Posterior vena cava (tissue), 2 donors: ENCODE results near the gene SLC25A38. TPM values are rescaled to one million over a fixed set of nuclear protein-coding genes. Genes with fewer than 3 reads are reported as not detected.
A peak's percentile ranks its signal among the peaks of the same experiment; 100 is the strongest.
"Not testable (repeated sequence)": the region's sequence is repeated elsewhere in the genome, so short reads cannot be mapped to it uniquely, and the experiment has no call there.

ENCODE experiments used
- DNase-seq: peaks from one replicate; pipeline ENCODE4 v3.0.0-alpha.2; 2020; ENCODE audit warnings: low spot score
- intact Hi-C, 2 donors: fragments of 100-400 bp; cut with DNase I; formaldehyde crosslinking; loops; one replicate each; pipeline versions ENCODE4 v1.14.1 to v1.14.2; 2022 to 2023
- total RNA-seq, 2 donors: library from RNA; stranded (reverse); fragmentation: NEBNext Ultra II Directional; extraction: Animal tissue kit (Norgen Biotek cat#: 25700); gene quantifications; one replicate each; pipeline ENCODE4 v1.2.1, GENCODE V29; 2021
- donor health status: DM: yes; HTN: yes; CAD: no.
- donor health status: DM: yes; HTN: yes; CAD: no.

The SLC25A38 gene
- total RNA-seq, 2 donors from 2014 or later, result 14.3 to 14.9 TPM

DNA sequence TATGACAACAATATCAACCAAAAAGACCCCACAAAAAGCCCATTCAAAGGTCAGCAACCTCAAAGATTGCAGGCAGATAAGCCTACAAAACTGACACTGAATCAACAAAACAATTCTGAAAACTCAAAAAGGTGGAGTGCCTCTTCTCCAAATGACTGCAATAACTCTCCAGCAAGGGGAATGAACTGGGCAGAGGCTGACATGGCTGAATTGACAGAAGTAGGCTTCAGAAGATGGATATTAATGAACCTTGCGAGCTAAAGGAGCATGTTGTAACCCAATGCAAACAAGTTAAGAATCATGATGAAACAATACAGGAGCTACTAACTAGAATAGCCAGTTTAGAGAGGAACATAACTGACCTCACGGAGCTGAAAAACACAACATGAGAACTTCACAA lies 20.4 kb upstream of the SLC25A38 start:
- DNase-seq, result no peak
- intact Hi-C loops, result no loop called here

DNA sequence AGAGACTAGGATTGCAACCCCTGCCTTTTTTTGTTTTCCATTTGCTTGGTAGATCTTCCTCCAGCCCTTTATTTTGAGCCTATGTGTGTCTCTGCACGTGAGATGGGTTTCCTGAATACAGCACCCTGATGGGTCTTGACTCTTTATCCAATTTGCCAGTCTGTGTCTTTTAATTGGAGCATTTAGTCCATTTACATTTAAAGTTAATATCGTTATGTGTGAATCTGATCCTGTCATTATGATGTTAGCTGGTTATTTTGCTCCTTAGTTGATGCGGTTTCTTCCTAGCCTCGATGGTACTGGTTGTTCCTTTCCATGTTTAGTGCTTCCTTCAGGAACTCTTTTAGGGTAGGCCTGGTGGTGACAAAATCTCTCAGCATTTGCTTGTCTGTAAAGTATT lies 12.7 kb upstream of the SLC25A38 start:
- intact Hi-C loops, DNase-seq: not testable (repeated sequence)

DNA sequence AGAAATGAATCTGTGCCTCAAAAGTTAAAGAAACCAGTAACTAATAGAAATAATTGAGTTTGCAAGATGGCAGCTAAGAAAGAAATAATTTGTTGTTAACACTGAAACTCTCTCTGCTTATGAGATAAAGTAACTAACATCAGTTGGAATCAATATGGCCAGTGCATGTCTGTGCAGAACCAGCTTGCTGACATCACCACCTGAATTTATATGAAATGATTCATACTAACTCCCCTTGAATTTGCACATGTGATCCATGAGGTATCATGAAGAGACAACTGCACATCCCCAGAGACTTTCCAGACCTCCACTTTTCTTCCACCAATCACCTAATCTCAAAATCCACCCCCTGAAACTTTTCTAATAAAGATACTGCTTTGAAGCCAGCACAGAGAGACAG lies 10.3 kb upstream of the SLC25A38 start:
- no peak for DNase-seq

DNA sequence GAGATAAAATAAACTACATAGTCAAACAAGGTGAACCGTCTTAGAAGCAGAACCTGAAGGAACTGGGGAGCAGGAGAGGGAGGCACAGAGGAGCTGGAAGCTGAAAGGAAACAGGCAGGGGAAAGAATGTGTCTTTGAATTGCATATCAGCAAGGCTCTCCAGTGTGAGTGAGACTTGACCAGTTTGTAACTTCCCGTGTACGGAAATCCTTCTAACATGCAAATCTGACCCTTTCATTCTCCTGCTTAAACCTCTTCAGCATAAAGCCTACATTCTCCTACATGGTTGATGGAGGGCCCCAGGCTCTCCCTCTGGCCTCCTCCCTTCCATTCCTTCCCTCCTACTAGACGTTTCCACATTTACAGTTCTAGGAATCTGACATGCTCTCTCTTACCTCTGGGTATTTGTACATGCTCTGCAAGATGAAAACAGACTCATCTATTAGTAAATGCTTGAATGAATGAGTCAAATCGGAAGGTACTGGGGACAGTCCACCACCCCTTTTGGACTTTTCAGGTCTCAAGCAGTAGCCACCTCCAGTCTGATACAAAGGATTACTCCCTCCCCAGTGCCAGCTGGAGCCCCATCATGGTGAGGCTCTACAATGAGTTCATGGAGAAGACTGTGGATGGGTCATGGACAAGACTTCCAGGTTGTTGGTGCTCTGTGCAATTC lies 6.1 kb upstream of the SLC25A38 start:
- intact Hi-C loops, result no loop called here
- no peak for DNase-seq

More for the DNA sequence above, 10.3 kb upstream of the SLC25A38 start:
- intact Hi-C loops, result no loop called here

DNA sequence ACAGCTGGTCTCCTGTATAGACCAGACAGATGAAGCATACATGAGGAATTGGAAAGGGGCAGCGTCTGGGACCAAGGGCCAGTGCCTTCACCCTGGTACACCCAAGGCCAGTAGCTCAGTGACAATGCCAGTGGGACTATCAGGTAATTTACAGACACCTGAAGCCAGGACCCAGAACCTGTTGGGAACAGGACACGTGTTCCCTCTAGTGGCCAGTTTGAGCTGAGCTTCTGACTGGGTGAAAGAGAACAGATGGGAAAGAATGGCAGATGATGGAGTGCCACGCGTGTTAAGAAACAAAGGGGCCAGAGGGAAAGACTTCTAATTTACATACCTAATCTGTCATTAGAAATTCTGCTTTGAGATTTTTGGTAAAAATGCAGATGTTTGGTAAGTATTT lies 5.1 kb upstream of the SLC25A38 start:
- intact Hi-C loops, result no loop called here
- DNase-seq, result no peak

DNA sequence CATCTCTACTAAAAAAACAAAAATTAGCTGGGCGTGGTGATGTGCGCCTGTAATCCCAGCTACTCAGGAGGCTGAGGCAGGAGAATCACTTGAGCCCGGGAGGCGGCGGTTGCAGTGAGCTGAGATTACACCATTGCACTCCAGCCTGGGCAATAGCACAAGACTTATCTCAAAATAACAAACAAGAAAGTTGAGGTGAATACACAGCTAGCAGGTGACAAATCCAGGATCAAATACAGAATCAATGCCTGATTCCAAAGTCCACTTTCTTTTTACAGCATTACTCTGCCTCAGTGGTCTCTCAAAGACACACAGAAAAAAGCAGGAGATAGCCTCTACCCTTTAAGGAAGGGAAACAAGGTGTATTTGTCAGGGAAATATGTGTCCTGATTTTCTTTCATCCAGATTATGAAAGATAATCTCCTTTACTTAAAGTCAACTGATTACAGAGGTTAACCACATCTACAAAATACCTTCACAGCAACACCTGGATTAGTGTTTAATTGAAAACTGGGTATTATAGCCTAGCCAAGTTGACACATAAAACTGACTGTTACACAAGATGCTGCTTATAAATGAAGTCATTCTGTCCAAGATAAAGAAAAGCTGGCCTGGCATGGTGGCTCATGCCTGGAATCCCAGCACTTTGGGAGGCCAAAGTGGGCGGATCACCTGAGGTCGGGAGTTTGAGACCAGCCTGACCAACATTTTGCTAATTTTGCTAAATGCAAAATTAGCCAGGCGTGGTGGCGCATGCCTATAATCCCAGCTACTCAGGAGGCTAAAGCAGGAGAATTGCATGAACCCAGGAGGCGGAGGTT lies 4.0 kb upstream of the SLC25A38 start:
- DNase-seq, result no peak
- intact Hi-C loops, result no loop called here

DNA sequence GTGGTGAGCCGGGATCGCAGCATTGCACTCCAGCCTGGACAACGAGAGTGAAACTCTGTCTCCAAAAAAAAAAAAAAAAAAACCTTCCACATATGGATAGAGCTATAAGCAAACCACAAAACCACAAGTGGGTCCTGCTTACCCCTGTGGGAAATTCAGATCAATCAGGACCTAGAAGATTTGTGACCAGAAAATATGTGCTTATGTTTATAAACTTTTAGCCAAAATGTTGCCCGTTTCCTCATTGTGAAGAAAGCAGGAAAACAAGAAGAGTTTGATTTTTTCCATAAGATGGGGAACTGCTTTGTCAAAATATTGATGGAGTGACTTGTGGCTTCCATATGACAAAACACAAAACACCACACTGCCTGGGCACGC lies 3.4 kb upstream of the SLC25A38 start:
- intact Hi-C loops, result loop anchor here (10.0 kb wide), 2 partner anchors 175 to 1275 kb away; no protein-coding TSS in a partner anchor
- DNase-seq, result no peak

DNA sequence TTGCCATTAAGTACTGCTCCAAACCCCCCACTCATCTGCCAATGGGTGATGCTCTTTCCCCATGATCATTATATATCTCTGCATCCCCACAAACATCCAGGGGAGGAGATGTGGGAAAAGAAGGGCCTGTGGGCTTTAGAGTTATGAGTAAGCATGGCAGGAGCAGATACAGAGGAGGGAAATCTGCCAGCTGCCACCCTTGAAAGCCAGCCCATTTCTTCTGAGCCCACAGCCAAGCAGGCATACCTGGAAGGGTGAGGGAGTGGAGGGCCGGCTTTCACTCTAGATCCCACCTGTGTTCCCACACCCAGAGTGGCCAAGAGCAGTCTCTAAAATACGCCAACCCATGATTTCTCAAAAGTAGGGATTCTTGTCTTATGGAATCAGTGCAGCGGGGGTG lies 1.7 kb upstream of the SLC25A38 start:
- no peak for DNase-seq
- intact Hi-C loops, result loop anchor here (10.0 kb wide), 2 partner anchors 177 to 1277 kb away; no protein-coding TSS in a partner anchor

DNA sequence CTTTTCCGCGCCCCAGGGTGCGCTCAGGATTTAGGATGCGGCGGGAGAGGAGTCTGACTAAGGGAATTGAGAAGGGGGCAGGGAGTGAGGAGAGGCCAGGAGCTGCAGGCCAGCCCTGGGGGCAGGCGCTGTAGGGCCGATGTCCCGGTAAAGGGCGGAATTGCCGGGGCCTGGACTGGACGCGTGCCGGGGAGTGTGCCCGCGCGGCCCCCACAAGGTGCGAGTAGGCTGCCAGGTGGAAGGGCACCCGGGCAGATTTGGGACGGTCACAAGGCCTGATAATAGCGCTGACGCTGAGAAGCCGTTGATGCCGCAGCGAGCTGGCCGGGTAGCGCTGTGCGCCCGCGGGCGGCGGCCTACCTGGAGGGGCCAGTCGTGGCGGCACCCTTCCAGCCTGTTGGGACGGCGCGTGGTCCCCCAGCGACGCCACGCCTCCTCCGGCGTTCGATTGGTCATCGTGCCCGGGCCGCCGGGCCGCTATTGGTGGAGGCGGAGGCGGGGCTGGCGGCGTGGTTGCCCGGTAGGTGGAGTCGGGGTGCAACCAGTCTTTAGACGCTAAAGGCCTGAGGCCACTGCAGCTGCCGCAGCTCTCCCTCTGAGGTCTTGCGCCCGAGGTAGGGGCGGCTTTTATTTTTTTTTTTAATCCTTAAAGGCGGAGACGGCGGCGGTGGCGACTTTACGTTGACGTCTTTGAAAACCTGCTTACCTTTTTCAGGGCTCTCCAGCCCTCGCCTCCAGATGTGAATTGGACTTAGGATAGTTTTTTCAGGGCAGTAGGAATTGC lies 903 bp downstream of the SLC25A38 start:
- peak; percentile 99 for DNase-seq
- intact Hi-C loops, result loop anchor here (10.0 kb wide), 2 partner anchors 179 to 1279 kb away; no protein-coding TSS in a partner anchor

DNA sequence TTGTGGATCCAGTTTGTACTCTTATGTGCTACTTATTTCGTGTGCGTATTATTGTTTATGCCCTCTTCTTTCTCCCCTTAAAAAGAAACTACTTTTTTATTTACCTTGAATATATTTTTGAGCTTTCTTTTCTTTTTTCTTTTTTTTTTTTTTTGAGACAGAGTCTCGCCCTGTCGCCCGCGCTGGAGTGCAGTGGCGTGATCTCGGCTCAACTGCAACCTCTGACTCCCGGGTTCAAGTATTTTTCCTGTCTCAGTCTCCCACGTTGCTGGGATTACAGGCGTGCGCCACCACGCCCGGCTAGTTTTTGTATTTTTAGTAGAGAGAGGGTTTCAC lies 1.5 kb downstream of the SLC25A38 start:
- no peak for DNase-seq
- intact Hi-C loops, result loop anchor here (10.0 kb wide), 2 partner anchors 180 to 1280 kb away; no protein-coding TSS in a partner anchor

DNA sequence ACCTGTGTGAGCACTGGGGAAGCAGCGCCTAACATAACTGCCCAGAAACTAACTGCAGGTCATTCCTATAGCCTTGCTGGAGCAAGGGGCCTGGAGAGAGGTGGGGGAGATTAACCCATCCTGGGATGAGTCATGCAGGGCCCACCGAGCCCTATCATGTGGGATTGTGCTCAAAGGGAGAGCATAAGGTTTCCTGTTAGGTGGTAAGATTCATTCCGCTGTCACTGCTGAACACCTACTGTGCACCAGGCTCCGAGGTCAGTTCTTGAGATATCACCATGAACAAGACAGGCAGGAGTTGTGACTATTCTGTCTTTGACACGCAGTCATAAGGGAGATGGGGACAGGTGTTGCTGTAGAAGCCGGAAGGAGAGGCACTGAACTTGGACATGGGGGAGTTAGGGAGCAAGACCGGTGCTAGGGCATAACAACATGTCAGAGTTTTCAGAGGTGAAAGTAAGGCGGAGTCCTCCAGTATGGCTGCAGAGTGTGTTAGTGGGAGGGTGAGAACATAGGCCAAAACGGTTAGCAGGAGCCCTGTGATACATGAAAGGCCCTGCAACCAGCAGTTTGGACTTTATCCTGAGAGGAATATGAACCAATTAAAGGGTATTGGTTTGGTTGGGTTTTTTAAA lies 2.4 kb downstream of the SLC25A38 start:
- no peak for DNase-seq
- intact Hi-C loops, result loop anchor here (10.0 kb wide), 2 partner anchors 181 to 1281 kb away; no protein-coding TSS in a partner anchor

DNA sequence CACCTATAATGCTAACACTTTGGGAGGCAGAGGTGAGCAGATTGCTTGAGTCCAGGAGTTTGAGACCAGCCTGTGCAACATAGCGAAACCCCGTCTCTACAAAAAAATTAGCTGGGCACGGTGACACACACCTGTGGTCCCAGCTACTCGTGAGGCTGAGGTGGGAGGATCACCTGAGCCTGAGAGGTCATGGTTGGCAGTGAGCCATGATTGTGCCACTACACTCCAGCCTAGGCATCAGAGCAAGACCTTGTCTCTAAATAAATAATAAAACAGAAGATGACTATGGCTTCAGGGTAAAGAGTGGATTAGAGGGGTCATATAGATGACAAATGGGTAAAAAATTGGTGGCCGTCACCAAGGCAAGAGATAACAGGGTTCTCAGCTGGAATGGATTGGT lies 3.1 kb downstream of the SLC25A38 start:
- intact Hi-C loops, result loop anchor here (10.0 kb wide), 2 partner anchors 182 to 1282 kb away; no protein-coding TSS in a partner anchor
- DNase-seq, result no peak

DNA sequence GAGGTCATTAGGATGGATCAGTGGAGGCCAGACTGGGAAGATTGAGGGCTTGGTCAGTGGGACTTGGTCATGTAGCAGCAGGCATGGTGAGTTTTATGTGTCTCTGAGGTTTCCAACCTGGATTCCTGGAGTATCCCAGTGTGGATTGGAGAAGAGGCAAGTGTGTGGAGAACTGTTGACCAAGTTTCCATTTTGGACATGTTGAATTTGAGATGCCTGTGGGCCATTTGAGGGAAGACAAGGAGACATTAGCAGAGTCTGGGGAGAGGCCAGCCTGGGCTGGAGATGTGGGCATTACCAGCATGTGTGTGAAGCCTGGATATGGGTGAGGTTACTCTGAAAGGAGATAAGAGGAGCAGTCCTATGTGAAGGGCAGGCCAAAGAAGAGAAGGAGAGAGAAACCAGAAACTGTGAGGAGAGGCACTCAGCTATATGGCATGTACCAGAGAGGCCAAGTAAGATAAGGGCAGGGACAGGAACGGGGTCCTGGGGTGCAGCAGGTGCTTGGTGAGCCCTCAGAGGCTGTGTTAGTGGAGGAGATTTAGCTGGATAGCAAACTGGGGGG lies 4.3 kb downstream of the SLC25A38 start:
- intact Hi-C loops, result loop anchor here (10.0 kb wide), 2 partner anchors 183 to 1283 kb away; no protein-coding TSS in a partner anchor
- DNase-seq, result no peak

DNA sequence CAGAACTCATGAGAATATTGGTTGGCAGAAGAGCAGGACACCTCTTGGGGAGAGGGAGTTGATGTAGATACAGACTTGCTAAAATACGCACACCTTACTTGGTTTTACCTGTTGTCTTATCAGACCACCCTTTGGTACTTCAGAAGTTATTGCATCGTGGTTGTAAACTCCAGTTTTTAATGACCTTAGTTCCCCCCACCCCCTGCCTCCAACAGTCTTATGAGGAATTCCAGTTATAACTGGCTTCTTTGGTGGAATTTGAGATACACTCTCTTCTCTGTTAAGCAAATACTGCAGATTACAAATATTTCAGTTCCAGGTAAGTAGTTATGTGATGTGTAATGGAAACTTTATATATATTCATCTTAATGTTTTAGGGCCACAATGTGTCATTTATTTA lies 5.0 kb downstream of the SLC25A38 start:
- intact Hi-C loops, result loop anchor here (10.0 kb wide), 2 partner anchors 183 to 1283 kb away; no protein-coding TSS in a partner anchor
- no peak for DNase-seq

DNA sequence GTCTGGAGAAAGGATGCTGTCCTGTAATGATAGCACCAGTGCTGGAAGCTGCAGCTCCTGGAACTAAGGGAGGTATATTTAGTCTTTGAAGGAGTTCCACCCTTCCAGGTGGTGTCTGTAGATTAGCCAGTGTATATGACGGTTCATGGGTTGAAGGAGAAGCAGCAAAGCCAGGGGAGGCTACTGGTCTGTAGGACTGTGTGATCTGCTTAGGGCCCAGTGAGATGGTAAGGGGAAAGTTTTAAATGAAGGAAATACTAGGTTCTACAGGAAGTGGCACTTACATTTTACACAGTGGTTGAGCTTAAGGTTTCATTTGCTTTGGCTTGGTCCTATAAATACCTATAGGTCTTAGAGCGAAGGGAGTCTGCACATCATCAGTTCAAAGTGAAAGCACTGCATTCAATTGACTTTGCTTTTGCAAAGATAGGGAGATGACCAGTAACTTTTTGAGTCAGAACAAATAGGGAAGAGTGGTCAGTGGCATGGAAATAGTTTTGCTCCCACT lies 5.6 kb downstream of the SLC25A38 start:
- intact Hi-C loops, result loop anchor here (10.0 kb wide), 2 partner anchors 184 to 1284 kb away; no protein-coding TSS in a partner anchor
- DNase-seq, result no peak

DNA sequence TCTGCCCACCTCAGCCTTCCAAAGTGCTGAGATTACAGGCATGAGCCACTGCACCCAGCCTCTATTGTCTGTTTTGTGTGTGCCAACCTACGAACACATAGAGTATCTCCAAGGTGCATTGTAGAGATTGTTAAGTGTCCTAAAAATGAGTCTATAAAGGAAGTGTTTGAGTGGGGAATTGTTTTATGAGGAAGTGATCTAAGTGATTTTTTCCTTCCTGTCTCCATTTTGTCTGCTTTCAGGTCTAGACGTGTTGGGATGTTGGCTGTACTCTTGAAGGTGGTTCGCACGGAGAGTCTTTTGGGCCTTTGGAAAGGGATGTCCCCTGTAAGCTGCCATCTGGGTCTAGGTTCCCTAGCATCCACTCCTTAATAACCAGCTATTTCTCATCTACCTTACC lies 7.0 kb downstream of the SLC25A38 start:
- intact Hi-C loops, result no loop called here
- DNase-seq, result no peak

DNA sequence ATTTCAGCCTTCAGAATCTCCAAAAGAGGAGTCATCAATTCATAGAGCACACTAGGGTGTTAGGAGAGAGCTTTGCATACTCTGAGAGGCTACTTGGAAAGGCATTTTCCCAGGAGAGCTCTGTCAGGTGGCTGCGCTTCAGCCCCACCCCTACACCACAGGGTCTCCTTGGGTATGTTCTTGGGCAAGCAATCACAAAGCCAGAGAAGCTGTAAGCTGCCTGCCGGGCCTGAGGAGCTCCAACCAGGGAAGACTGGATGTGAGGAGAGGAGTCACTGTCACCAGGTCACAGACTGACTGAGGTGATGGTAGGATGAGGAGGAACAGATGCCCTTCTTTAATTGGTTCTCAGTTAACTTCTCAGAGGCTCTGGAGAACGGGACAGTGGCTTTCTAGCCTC lies 13.5 kb downstream of the SLC25A38 start:
- intact Hi-C loops, result no loop called here
- DNase-seq, result no peak

DNA sequence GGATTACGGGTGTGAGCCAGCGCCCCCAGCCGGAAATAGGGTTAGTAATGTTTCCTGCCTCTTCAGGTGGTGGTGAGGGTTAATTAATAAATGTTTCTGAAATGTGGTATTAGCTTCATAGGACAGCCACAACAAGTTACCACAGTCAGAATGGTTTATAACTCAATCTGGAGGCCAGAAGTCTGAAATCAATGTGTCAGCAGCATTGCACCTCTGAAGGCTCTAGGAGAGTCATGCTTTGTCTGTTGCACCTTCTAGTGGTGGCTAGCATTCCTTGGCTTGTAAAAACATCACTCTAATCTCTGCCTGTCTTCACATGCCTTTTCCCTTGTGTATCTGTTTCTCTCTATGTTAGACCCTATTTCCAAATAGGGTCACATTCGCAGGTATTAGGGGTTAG lies 15.5 kb downstream of the SLC25A38 start:
- intact Hi-C loops, result no loop called here
- no peak for DNase-seq

DNA sequence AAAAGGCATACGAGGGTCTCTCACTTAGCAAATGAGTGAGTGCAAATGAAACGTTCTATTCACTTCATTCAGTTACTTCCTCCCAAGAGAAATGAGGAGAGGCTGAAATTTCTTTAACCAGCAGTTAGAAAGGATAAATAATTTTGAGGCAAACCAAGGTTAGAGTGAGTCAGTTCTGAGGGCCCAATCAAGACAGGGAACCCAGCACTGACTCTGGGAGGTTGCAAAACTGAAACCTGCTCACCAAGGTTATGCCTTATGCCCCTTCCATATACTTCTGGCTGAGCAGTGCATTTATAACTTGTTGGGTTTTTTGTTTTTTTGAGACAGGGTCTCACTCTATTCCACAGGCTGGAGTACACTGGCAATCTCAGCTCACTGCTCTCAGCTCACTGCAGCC lies 18.8 kb downstream of the SLC25A38 start:
- intact Hi-C loops, result no loop called here

More for the DNA sequence above, 18.8 kb downstream of the SLC25A38 start:
- DNase-seq, result no peak
